PC-9 (cell line): ENCODE results near the gene STUM. TPM values are rescaled to one million over a fixed set of nuclear protein-coding genes. Genes with fewer than 3 reads are reported as not detected.

Source experiments
- BruUV-seq: library from RNA; stranded (reverse); fragments of 400-500 nt; replicated peaks from 2 replicates; lab custom pipeline; 2021; lab: Mats Ljungman, UMichigan
- CTCF ChIA-PET: fragments of 300-600 bp; sonication (Branson Sonifier 250); formaldehyde crosslinking; loops from one replicate; lab custom pipeline; 2022; ENCODE audit warnings: antibody characterized with exemption; lab: Charles Lee
- POLR2A ChIA-PET: fragments of 300-600 bp; sonication (Branson Sonifier 250); formaldehyde crosslinking; loops from one replicate; lab custom pipeline; 2022; ENCODE audit warnings: antibody characterized with exemption; ENCODE audit not compliant: unreplicated experiment; lab: Charles Lee
- DNase-seq, 2 experiments: peaks; one replicate each; pipeline versions ENCODE4 v3.0.0 to v3.0.0-alpha.2; 2015 to 2022; ENCODE audit warnings: mixed read lengths in 1 of 2
- H2AFZ ChIP-seq: fragments of 200-600 bp; sonication (generic); 2 replicates; pipeline ENCODE4 v1.8.1; 2017; ENCODE audit warnings: antibody characterized with exemption
- H3F3A ChIP-seq: fragments of 200-600 bp; sonication (generic); 2 replicates; pipeline ENCODE4 v1.8.1; 2017; ENCODE audit warnings: antibody characterized with exemption, mild to moderate bottlenecking, low read depth; ENCODE audit not compliant: insufficient read depth
- H3K27ac ChIP-seq: fragments of 200-600 bp; sonication (generic); 2 replicates; pipeline ENCODE4 v1.6.1; 2016; ENCODE audit warnings: mixed run types
- H3K27me3 ChIP-seq: fragments of 200-600 bp; sonication (generic); 2 replicates; pipeline ENCODE4 v1.6.1; 2016; ENCODE audit warnings: low read depth, mixed run types; ENCODE audit not compliant: insufficient read depth
- H3K36me3 ChIP-seq: fragments of 200-600 bp; sonication (generic); 2 replicates; pipeline ENCODE4 v1.6.1; 2016; ENCODE audit warnings: low read depth, mixed run types
- H3K4me1 ChIP-seq: fragments of 200-600 bp; sonication (generic); replicated peaks from 2 replicates; pipeline ENCODE4 v1.6.1; 2016; ENCODE audit warnings: mixed run types; ENCODE audit not compliant: insufficient read depth
- H3K4me2 ChIP-seq: fragments of 200-600 bp; sonication (generic); 2 replicates; pipeline ENCODE4 v1.6.1; 2017; ENCODE audit warnings: mixed run types
- H3K4me3 ChIP-seq: fragments of 200-600 bp; sonication (generic); 2 replicates; pipeline ENCODE4 v1.6.1; 2016; ENCODE audit warnings: mixed run types
- H3K79me2 ChIP-seq: fragments of 200-600 bp; sonication (generic); 2 replicates; pipeline ENCODE4 v1.6.1; 2017; ENCODE audit warnings: low read depth, mixed run types
- H3K9me2 ChIP-seq: fragments of 200-600 bp; sonication (generic); 2 replicates; pipeline ENCODE4 v1.8.1; 2017; ENCODE audit warnings: mild to moderate bottlenecking; ENCODE audit not compliant: insufficient read depth
- H3K9me3 ChIP-seq: fragments of 200-600 bp; sonication (generic); 2 replicates; pipeline ENCODE4 v1.8.1; 2016; ENCODE audit warnings: low read depth; ENCODE audit not compliant: insufficient read depth
- H4K20me1 ChIP-seq: fragments of 200-600 bp; sonication (generic); 2 replicates; pipeline ENCODE4 v1.8.1; 2017; ENCODE audit not compliant: insufficient read depth
- EZH2 ChIP-seq: fragments of 200-600 bp; sonication (generic); IDR thresholded peaks from 2 replicates; pipeline ENCODE4 v1.8.0; 2017; ENCODE audit warnings: antibody characterized with exemption, low read depth
- intact Hi-C: fragments of 100-400 bp; cut with micrococcal nuclease; formaldehyde crosslinking; loops from one replicate; pipeline ENCODE4 v1.10.0; 2022; ENCODE audit not compliant: unreplicated experiment
- total RNA-seq: library from RNA; stranded (reverse); gene quantifications from 2 replicates; pipeline ENCODE4 v1.2.3, GENCODE V29; 2021
- TF ChIP-seq, protein P1 (sequence below): fragments of 200-600 bp; sonication (generic); conservative IDR thresholded peaks from 2 replicates; pipeline ENCODE4 v1.6.1; 2017; ENCODE audit warnings: mixed run types, antibody characterized with exemption, mild to moderate bottlenecking, moderate library complexity

STUM gene
- total RNA-seq, 1 experiment from 2014 or later = not detected

DNA sequence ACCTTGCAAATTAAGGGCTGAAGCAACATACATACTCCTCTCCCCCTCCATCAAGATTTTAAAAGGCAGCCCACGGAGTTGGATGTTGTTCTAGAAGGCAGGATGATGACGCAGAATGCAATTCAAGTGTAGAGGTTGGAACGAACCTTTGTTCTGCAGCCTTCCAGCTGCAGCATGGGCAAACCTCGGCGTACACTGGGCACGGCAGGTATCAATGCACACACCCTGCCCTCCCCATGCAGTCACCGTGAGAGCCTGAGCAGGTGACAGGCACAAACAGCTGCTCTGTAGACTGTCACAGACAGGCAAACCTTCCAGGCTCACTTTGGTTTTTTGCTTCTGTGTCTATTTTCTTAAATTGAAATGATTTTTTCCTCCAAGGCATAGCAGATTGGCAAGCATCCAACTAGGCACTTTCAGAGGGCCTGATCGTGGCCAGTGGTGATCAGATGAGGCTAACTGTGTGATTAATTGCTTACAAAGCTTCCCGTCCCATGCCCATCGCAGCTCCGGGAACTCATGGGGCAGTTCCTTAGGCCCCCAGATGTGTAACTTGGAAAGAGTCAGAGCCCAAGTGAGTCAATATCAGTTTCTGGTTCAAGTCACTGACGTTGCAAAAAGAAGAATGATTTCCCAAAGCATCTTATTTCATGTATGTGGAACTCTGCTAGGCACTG, 108.2 kb downstream of the STUM start:
- no peak overlapping the region for H3K27ac ChIP-seq
- no peak overlapping the region for H3K4me3 ChIP-seq
- H2AFZ ChIP-seq = no peak overlapping the region
- no peaks in the 10 kb centered on the region for H3K9me3 ChIP-seq
- DNase-seq = no peak
- peaks cover 2% of the 10 kb centered on the region for H3K4me1 ChIP-seq
- no peaks in the 10 kb centered on the region for H3K9me2 ChIP-seq
- H4K20me1 ChIP-seq = no peaks in the 10 kb centered on the region
- ChIA-PET CTCF (no interaction called here), POLR2A (no interaction called here)
- intact Hi-C loops = no loop called here
- H3K36me3 ChIP-seq = no peaks in the 10 kb centered on the region
- TF ChIP-seq, protein P1, sequence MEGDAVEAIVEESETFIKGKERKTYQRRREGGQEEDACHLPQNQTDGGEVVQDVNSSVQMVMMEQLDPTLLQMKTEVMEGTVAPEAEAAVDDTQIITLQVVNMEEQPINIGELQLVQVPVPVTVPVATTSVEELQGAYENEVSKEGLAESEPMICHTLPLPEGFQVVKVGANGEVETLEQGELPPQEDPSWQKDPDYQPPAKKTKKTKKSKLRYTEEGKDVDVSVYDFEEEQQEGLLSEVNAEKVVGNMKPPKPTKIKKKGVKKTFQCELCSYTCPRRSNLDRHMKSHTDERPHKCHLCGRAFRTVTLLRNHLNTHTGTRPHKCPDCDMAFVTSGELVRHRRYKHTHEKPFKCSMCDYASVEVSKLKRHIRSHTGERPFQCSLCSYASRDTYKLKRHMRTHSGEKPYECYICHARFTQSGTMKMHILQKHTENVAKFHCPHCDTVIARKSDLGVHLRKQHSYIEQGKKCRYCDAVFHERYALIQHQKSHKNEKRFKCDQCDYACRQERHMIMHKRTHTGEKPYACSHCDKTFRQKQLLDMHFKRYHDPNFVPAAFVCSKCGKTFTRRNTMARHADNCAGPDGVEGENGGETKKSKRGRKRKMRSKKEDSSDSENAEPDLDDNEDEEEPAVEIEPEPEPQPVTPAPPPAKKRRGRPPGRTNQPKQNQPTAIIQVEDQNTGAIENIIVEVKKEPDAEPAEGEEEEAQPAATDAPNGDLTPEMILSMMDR = no peak
- no peak for TF ChIP-seq EZH2
- peaks cover 7% of the 10 kb centered on the region; the same call in 1 of the 2 replicates for H3F3A ChIP-seq
- H3K4me2 ChIP-seq = no peak overlapping the region
- H3K27me3 ChIP-seq = no peaks in the 10 kb centered on the region
- H3K79me2 ChIP-seq = peaks cover 18% of the 10 kb centered on the region; the same call in 1 of the 2 replicates
- no TSS peak for BruUV-seq

DNA sequence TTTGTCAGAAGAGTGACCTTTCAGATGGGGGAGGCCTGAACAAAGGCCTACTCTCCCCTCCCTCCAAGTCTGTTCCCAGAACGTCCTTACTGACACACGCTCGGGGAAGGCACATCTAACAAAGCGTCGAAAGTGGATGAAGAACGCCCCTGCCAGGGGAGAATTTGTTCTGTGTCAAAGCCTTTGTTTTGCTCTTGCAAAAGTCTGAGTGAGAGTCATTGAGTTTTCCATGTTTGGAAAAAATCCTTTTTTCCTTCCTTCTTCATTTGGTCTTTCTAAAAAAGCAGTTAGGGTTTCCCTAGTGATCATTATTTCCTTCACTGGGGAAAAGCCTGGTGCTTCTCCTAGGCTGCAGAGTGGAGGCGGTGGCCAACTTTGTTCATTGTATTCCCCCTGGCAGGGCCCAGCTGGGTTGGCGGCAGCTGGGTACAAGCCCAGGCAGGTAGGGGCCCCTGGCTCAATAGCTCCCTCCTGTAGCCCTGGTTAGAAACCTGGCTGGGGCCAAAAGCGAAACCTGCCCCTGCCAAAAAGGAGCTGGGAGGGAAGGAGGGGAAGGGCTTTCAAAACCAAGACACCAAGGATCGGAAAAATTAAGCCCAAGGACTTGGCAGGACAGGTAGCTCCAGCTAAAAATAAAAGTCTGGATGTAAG, 109.5 kb downstream of the STUM start:
- Histone ChIP-seq H3K27ac (no peak overlapping the region), H3K4me3 (no peak overlapping the region), H3K27me3 (no peaks in the 10 kb centered on the region), H3K4me2 (no peak overlapping the region), H4K20me1 (no peaks in the 10 kb centered on the region), H2AFZ (no peak overlapping the region), H3K79me2 (peaks cover 19% of the 10 kb centered on the region; the same call in 1 of the 2 replicates), H3K36me3 (no peaks in the 10 kb centered on the region), H3K4me1 (peaks cover 15% of the 10 kb centered on the region), H3F3A (peaks cover 20% of the 10 kb centered on the region), H3K9me3 (no peaks in the 10 kb centered on the region), H3K9me2 (no peaks in the 10 kb centered on the region)
- no peak for TF ChIP-seq EZH2
- TF ChIP-seq, protein P1 = no peak
- intact Hi-C loops = no loop called here
- no peak for DNase-seq
- ChIA-PET POLR2A (no interaction called here), CTCF (no interaction called here)
- BruUV-seq = no TSS peak

DNA sequence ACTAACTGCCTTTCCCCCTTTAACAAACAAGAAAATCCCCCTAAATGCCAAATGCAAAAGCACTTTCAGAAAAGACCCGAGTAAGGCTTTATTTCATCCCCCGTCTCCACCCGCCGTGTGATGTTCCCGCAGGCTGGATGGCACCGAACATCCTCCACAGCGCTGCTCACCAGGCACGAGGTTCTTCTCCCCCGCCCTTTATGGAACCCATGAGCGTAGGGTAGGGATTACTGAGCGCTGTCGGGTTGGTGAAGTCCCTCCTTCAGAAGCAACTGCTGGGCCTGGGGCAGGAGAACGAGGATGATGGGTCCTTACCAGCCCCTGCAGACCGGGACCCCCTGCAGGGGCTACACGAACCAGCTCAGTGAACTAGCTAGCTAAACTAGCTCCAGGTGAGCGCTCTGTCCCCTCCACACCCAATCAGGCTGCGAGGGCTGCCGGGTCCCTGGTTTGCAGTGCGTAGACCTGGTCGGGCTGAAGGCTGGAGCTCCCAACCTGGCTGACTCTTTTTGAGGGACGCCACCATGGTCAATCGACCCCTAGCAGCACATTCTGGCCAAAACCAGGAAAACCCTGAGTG, 110.1 kb downstream of the STUM start:
- Histone ChIP-seq H3K79me2 (peaks cover 19% of the 10 kb centered on the region; the same call in 1 of the 2 replicates), H3K27me3 (no peaks in the 10 kb centered on the region), H3K9me2 (no peaks in the 10 kb centered on the region), H3K4me1 (peaks cover 21% of the 10 kb centered on the region), H3F3A (peaks cover 26% of the 10 kb centered on the region), H4K20me1 (no peaks in the 10 kb centered on the region), H3K4me2 (no peak overlapping the region), H3K27ac (no peak overlapping the region), H3K9me3 (no peaks in the 10 kb centered on the region), H2AFZ (no peak overlapping the region), H3K36me3 (no peaks in the 10 kb centered on the region), H3K4me3 (no peak overlapping the region)
- BruUV-seq = no TSS peak
- intact Hi-C loops = no loop called here
- POLR2A ChIA-PET = no interaction called here
- TF ChIP-seq, protein P1 = no peak
- TF ChIP-seq EZH2 = no peak
- DNase-seq = no peak
- CTCF ChIA-PET = no interaction called here

Other genes with a start within 250 kb of the STUM start
- 10.0 and 12.1 TPM in 2 replicates for gene LIN9, start 239.6 kb upstream of the STUM start, total RNA-seq
- gene PARP1, start 140.7 kb upstream of the STUM start, total RNA-seq = 123 and 157 TPM in 2 replicates
- gene ITPKB, start 190.5 kb downstream of the STUM start, total RNA-seq = 12.2 and 13.4 TPM in 2 replicates